Mesothelial cell of epicardium (in vitro differentiated cells): ENCODE data around the gene CHRND. TPM values are rescaled to one million over a fixed set of nuclear protein-coding genes. Genes with fewer than 3 reads are reported as not detected.

Source experiments
- DNase-seq, 2 experiments: peaks; one replicate each; pipeline ENCODE4 v3.0.0; 2021; ENCODE audit warnings: low spot score in 2 of 2; ENCODE audit not compliant: unreplicated experiment in 2 of 2
- H3K27ac Mint-ChIP-seq: 2 replicates; pipeline ENCODE4 v1.8.0; 2021; ENCODE audit warnings: mixed read lengths
- H3K27me3 Mint-ChIP-seq: 2 replicates; pipeline ENCODE4 v1.8.0; 2021; ENCODE audit warnings: low read depth, mixed read lengths
- H3K36me3 Mint-ChIP-seq: 2 replicates; pipeline ENCODE4 v1.8.0; 2021; ENCODE audit warnings: mixed read lengths
- H3K4me1 Mint-ChIP-seq: 2 replicates; pipeline ENCODE4 v1.8.0; 2021; ENCODE audit warnings: mixed read lengths
- H3K4me3 Mint-ChIP-seq: 2 replicates; pipeline ENCODE4 v1.8.0; 2021; ENCODE audit warnings: mild to moderate bottlenecking, moderate library complexity, mixed read lengths
- H3K9me3 Mint-ChIP-seq: 2 replicates; pipeline ENCODE4 v1.8.0; 2021; ENCODE audit warnings: mixed read lengths
- total RNA-seq: library from RNA; stranded (reverse); gene quantifications from 3 replicates; pipeline ENCODE4 v1.2.1, GENCODE V29; 2021
- TF ChIP-seq, protein P1 (sequence below): fragments of 200-600 bp; sonication (generic); IDR thresholded peaks from one replicate; pipeline ENCODE4 v1.5.0; 2021; ENCODE audit warnings: antibody characterized with exemption; ENCODE audit not compliant: unreplicated experiment

Gene CHRND
- total RNA-seq, 1 donor from 2014 or later, result not detected

DNA sequence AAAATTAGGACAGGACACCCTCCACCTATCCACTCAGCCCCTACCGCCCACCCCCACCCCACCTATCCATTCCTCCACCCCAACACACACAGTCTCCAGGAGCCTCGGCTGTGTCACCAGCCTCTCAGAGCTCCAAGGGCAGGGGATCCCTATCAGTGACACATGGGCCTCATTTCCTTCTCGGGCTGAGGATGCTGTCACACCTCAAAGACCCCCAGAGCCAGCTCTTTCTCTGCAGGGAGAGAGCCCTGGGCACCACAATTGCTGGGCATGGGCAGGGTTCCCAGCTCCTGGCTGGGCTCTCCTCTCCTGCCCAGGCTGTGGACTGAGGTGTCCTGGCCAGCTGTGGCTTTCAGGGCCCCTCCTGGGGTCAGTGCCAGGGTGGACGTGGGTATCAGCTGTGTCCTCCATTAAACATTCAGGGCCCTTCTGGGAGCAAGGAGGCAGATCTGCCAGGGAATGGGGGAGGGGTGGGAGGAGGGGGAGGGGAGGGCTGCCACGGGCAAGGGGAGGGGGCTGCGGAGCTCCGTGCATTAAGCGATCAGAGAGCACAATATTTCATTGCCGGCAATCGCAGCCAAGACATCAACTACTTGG, 24.1 kb upstream of the CHRND start:
- Mint-ChIP-seq H3K36me3 (no peaks in the 10 kb centered on the region), H3K4me3 (peak overlapping the region; percentile 71), H3K27ac (no peak overlapping the region), H3K27me3 (peaks cover 74% of the 10 kb centered on the region), H3K4me1 (peaks cover 32% of the 10 kb centered on the region), H3K9me3 (no peaks in the 10 kb centered on the region)
- no peak for DNase-seq
- TF ChIP-seq, protein P1, sequence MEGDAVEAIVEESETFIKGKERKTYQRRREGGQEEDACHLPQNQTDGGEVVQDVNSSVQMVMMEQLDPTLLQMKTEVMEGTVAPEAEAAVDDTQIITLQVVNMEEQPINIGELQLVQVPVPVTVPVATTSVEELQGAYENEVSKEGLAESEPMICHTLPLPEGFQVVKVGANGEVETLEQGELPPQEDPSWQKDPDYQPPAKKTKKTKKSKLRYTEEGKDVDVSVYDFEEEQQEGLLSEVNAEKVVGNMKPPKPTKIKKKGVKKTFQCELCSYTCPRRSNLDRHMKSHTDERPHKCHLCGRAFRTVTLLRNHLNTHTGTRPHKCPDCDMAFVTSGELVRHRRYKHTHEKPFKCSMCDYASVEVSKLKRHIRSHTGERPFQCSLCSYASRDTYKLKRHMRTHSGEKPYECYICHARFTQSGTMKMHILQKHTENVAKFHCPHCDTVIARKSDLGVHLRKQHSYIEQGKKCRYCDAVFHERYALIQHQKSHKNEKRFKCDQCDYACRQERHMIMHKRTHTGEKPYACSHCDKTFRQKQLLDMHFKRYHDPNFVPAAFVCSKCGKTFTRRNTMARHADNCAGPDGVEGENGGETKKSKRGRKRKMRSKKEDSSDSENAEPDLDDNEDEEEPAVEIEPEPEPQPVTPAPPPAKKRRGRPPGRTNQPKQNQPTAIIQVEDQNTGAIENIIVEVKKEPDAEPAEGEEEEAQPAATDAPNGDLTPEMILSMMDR, result no peak

DNA sequence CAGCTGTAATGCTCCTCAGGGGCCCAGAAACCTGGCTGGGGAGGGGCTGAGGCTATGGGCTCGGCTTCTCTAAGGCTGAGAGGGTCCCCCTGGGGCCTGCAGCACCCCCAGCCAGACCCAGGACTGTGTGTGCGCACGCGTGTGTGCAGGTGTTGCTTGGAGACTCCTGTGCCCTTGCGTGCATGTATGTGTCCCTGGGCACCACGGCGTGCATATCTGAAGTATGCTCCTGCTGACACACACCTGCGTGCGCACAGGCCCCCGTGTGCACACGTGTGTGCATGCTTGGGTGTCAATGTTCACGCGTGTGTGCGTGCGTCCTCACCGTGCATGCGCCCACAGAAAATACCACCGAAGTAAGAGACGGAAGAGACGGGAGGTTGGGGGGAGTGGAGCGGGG, 23.4 kb upstream of the CHRND start:
- TF ChIP-seq, protein P1, result no peak
- Mint-ChIP-seq H3K27ac (peak overlapping the region; percentile 77), H3K4me3 (peak overlapping the region; percentile 71), H3K4me1 (peaks cover 36% of the 10 kb centered on the region), H3K27me3 (peaks cover 77% of the 10 kb centered on the region), H3K36me3 (no peaks in the 10 kb centered on the region), H3K9me3 (no peaks in the 10 kb centered on the region)
- DNase-seq, result no peak

DNA sequence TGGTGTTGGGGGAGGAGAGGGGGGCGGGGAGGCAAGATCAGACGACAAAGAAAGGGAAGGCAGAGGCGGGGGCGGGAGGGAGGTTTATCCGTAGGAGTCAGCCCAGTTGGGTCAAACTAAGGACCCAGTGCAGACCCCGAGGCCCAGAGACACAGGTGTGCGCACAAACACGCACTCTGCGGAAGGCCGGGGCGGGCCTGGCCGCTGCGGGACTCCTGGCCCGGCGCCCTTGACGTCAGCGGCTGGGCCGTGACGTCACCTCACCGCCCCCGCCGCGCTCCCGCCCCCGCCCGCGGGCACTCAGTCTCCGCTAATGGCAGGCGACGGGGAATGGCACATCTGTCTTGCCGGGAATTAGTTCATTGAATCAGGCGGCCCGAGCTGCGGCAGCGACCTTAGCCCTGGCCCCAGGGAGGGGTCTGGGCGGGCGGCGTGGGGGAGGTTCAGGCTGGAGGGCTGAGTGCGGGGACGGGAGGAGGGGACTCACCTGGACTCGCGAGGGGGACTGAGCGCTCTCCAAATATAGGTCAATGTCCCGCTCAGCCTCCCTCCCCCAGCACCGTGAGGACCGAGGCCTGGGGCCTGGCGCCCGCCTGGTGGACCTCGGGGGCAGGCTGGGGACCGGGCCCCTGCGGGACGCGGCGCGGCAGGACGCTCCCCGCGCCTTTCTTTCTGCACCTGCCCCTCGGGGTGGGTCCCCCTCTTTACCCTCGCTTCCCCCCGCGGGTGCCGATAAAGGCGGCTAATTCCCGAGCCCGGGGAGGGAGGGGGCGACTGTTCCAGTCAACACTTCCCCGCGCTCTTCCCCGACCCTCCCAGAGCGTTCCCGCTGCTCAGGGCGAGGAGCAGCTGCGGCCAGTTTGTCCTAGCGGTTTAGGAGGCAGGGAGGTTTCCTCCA, 22.8 kb upstream of the CHRND start:
- peak in 1 of 2 experiments; percentile 66 for DNase-seq

GRCh38 chr2:232503809-232504323, 22.1 kb upstream of the CHRND start:
- TF ChIP-seq, protein P1, result no peak
- DNase-seq, result no peak
- Mint-ChIP-seq H3K36me3 (no peaks in the 10 kb centered on the region), H3K27ac (no peak overlapping the region), H3K27me3 (peaks cover 76% of the 10 kb centered on the region), H3K9me3 (no peaks in the 10 kb centered on the region), H3K4me1 (peaks cover 36% of the 10 kb centered on the region), H3K4me3 (peak overlapping the region; percentile 63)

More for the DNA sequence above, 22.8 kb upstream of the CHRND start:
- Mint-ChIP-seq H3K9me3 (no peaks in the 10 kb centered on the region), H3K27me3 (peaks cover 76% of the 10 kb centered on the region), H3K4me3 (peak overlapping the region; percentile 71), H3K4me1 (peaks cover 36% of the 10 kb centered on the region), H3K27ac (peak overlapping the region; percentile 25), H3K36me3 (no peaks in the 10 kb centered on the region)
- TF ChIP-seq, protein P1, result no peak

GRCh38 chr2:232504438-232504837, 21.5 kb upstream of the CHRND start:
- Mint-ChIP-seq H3K36me3 (no peaks in the 10 kb centered on the region), H3K4me1 (peaks cover 36% of the 10 kb centered on the region), H3K4me3 (no peak overlapping the region), H3K27ac (no peak overlapping the region), H3K27me3 (peaks cover 75% of the 10 kb centered on the region), H3K9me3 (no peaks in the 10 kb centered on the region)
- TF ChIP-seq, protein P1, result no peak
- no peak for DNase-seq
